GM18907 (cell line): ENCODE measurements around the gene EYA2.

Experiments
- ATAC-seq: cut with Tn5 transposase; IDR thresholded peaks from one replicate; pipeline ENCODE4 v1.9.1; 2021; ENCODE audit warnings: mild to moderate bottlenecking, moderate library complexity; ENCODE audit not compliant: unreplicated experiment

Gene EYA2

DNA sequence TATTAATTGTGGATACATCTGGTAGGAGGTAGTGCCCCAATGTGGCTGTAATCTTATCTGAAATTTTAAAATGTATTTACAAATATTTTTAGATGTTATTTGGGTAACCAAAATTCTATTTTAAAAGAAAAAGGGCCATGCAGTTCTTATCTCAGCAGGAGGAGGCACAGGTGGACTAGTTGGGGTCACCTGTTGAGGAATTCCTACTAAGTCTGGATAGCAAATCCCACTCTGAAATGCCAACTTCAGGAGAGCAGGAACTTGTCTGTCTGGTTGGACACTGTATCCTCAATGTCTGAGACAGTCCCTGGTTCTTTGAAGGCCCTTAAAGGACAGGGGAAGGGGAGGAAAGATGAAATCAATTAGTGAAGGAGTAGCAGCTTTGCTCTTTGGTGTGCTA, 82.6 kb downstream of the EYA2 start:
- no peak for ATAC-seq

DNA sequence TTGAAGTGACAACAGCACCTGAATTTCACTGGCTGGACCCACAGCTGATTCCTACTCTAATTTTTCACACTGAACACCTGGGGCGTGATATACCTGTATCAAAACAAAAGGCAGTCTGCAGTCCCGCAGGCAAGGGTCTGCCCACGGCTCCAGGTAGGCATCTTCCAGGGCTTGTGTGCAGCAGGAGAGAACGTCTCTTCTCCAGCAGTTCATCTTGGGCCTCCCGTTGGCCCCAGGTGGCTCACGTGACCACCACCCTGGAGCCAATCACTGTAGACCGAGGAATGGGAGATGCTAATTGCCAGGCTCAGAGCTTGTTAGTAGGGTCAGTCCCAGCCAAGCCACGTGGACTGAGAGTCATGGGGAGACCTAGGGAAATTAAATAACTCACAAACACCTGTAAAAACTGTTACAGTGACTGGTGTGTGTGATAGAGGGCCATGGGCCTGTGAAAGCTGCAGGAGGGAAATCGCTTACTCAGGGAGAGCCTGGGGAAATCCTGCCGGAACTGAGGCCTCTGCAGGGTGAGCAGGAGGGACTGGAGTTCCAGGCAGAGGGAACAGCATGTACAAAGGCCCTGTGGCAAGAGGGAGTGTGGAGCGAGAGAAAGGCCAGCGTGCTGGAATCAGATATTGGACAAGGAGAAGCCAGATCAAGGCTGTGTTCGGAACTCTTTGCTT, 83.4 kb downstream of the EYA2 start:
- no peak for ATAC-seq

DNA sequence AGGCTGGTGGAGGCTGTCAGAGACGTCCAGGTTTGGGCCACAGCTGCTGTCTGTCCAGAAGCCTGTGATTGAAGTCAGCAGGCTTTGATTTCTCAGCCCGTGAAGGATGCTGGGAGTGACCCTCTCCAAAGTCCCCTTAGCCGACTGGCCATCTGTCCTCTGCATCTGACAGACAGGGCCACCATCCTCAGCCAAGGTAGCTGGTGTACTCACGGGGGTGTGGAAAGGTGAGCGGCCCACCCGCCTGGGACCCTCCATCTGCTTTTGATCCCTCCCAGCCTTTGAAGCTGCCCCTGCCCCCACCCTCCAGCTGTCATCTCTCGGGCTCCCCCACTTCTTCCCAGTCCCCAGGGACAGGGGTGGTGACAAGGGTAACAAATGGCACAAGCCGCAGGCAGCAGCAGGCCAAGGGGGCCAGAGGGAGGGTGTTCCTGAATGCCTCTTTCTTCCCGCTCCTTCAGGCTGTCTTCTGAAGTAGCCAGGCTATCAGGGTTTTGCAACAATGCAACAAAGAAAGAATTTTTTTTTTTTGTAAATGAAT, 84.4 kb downstream of the EYA2 start:
- ATAC-seq: no peak

DNA sequence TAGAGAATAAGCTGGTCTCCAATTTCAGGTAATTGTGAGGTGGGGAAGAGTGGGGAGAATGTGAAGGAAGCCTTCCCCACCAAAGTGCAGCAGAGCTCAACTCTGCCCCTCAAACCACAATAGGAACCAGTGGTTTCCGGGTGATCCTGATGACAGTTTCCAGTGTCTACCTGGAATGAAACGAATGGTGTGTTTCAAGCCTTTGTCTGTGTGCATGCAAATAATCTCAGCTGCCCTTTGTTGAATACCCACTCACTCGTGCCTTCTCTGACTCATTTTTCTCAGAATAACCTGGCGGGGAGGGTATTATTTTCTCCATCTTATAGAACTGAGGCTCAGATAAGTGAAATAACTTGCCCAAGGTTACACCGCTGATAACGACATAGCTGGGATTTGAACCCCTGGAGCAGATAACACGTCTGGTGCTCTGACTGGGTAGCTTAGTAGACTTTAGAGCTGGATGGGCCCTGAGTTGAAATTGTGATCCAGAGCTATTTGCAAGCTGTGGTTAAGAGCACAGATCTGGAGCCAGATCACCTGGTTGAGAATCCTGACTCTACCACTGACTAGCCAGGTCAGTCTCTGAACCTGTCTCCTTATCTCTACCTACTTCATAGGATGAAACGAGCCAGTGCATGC, 85.1 kb downstream of the EYA2 start:
- no peak for ATAC-seq

DNA sequence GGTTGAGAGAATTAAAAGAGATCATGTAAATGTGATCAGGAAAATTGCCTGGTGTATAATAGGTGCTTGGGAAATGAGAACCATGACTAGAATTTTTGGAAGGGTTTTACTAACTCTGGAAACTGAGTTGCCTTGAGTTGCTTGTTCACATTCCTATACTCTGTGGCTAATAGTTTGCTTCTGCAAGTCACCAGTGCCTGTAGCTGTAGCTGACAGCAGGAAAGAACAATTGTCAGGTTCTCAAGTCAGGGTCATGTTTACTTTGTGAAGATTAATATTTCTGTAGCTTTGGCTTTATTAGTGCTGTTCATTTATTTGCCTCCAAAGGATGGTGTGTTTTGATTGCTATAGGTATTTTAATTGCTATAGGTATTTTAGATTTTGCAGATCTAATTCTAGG, 86.5 kb downstream of the EYA2 start:
- no peak for ATAC-seq

DNA sequence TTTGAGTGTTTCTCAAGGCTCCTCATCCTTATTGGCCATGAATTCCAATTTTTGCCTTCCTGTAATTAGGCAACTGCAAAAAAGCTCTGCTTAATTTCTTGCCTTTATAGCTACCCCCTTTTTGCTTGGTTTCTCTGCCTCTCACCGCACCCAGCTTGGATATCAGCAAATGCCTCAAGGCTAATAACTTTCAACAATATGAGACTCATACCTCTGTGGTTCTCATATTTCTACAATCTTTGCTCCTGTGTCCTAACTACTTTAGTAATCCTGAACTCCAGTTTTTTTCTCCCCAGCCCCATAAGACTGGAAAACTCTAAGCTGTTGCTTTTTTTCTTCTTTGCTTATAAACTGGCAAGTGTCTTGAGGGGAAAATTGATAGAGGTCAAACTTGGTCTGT, 88.8 kb downstream of the EYA2 start:
- ATAC-seq: no peak

DNA sequence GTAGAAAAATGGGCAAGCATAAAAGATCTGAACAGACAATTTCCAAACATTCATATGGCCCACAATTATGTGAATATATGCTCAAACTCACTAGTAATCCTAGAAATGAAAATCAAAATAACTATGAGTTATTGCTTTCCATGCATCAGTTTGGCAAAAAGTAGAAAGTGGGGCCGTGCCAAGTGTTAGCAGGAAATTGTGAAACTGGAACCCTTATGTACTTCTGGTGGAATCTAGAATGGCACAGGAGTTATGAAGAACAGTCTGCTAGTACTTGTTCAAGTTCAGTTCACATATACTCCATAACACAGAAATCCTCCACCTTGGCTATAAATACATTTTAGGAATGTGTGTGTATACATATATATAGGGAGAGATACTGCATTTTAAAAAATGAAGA, 89.8 kb downstream of the EYA2 start:
- no peak for ATAC-seq

DNA sequence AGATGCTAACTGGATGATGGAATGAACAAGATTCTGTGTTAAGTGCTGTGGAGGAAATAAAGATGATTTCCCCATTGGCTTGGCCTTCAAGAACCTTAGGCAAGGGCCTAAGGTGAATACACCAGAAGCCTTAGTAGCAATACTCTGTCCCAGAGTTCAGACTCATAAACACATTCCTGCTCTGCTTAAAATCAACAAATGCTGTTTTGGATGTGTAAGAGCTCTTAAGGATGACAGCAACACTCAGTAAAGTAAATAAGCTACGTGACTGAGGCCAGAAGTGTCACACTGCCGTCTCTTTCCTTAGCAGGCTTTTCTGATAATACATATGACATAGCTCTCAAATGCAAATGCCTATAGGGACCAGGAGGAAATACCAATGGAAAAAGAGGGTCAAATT, 90.6 kb downstream of the EYA2 start:
- ATAC-seq: no peak

DNA sequence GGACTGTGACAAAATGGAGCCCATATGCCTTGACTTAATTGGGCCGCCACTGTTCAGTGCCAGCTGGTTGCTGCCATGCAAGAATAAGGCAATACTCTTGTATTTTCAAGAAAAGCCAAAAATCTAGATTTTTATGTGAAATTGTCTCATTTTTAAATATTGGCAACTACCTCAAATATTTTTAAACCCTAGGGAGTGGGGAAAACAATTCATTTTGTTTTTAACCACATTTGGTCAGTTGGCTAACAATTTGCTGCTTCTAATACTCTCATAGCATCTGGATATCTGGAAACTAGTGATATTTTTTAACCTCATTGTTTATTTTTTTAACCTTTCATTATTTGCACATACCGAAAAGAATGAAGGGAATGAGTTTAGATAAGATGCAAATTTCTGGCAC, 91.0 kb downstream of the EYA2 start:
- no peak for ATAC-seq

DNA sequence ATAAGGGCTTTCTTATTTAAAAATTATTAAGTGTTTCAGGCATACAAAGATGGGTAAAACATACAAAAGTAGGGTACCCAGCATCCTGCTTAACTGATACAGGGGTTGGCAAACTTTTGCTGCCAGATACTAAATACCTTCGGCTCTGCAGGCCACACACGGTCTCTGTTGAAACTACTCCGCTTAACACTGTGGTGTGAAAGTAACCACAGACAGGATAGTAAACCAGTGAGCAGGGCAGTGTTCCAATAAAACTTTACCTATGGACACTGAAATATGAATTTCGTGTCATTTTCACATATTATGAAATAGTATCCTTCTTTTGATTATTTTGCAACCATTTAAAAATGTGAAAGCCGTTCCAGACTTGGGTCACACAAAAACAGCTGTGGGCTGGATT, 92.4 kb downstream of the EYA2 start:
- ATAC-seq: no peak

DNA sequence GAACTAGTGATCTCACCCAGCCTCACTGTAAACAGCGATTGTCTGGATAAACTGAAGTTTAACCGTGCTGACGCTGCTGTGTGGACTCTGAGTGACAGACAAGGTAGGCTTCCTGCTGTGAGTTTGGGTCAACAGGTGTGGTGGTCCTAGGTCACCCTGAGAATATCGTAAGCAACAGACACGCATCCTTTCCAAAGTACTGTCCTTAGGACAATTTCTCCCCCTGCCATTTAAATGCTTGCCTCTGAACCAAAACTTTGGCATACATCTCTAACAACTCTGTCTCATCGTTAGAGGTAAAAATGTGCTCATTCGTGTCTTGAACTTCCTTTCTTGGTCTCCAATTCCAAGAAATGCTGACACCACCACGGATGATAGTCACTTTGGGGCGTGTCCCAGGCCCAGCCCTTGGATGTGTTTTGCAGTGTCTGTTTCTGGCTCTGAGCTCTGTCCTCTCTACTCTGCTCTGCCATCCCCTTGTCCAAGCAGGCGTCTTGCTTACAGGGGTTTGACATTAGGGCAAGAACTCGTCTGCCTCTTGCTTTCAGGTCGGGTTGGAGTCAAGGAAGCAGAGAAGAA, 95.5 kb downstream of the EYA2 start:
- no peak for ATAC-seq

DNA sequence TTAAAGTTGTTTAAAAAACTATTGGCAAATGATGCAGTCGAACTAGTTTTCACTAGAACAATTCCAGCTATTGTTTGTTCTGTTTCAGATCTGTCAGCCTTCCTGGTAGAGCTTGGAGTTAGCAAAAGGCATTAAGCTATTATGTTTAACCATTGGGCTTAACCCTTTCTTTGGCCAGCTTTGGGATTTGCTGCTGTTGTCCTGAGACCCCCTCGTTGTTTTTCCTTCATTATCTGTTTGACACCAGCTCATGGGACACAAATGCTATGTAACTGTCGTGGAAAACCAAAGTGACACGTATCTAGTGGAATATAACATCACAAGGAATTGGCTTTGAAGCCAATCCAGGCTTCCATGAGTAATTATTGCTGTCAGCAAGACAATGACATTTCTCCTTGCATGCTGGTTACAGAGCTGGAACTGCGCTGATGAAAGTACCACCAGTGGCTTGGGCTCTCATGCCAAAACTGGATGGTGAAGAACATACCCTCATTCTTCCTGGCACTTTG, 96.0 kb downstream of the EYA2 start:
- ATAC-seq: no peak

DNA sequence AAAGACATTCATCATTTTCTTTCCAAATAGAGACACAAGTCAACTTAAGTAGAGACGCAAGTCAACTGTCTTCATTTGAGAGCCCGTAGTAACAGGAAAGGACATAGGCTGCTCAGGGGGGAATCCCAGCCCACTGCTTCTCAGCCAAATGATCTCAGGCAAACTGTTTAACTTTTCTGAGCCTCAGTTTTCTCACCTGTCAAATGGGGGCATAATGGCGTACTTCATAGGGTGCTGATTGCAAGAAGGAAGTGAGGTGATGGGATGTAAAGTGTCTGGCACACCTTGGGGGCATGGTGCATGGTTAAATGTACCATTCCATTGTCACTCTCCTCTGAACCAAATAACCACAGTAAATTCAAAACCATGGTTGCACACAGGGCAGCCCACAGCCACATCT, 96.5 kb downstream of the EYA2 start:
- ATAC-seq: no peak

DNA sequence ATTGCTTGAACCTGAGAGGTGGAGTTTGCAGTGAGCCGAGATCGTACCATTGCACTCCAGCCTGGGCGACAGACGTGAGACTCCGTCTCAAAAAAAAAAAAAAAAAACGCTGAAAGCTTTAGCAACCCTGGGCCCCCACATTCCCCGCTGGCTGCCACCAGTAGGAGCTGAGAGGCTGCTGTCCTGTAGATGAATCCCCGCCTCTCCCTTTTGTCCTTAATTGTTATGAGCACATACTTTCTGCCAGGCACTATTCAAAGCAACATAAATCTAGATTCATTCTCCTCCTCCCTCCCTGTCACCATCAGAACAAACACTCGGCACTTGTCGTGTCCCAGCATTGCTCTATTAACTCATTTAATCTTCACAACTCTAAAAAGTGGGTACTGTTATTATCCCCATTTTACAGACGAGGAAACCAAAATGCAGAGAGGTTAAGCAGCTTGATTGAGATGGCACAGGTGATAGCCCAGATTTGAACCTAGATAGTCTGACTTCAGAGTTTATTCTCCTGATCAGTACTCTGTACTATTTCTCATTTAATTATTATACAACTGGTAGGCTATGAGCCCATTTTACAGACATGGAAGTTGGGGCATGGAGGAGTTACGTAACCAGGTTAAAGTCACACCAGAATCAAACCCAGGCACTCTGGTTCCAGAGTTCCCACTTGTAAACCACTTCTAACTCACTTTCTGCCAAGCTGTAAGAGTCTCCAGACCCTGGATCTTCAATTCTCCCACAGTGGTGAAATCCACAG, 97.4 kb downstream of the EYA2 start:
- no peak for ATAC-seq

DNA sequence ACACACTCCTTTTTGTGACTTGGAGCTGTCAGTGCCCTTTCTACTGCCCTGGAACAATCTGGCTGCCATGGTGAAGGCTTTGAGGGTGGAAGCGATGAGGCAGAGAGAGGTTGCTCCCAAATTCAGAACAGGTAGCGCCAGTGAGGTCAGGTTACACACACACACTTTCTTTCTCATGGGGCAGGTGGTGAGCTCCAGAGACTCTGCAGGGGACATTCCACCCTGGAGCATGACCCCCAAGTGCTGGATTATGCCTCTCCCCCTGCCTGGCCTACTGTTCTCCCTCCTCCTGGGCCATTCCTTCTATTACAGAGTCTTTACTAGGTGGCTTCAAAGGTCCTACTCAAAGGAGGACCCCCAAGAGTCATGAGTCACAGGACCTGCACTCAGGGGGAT, 98.0 kb downstream of the EYA2 start:
- ATAC-seq: no peak

DNA sequence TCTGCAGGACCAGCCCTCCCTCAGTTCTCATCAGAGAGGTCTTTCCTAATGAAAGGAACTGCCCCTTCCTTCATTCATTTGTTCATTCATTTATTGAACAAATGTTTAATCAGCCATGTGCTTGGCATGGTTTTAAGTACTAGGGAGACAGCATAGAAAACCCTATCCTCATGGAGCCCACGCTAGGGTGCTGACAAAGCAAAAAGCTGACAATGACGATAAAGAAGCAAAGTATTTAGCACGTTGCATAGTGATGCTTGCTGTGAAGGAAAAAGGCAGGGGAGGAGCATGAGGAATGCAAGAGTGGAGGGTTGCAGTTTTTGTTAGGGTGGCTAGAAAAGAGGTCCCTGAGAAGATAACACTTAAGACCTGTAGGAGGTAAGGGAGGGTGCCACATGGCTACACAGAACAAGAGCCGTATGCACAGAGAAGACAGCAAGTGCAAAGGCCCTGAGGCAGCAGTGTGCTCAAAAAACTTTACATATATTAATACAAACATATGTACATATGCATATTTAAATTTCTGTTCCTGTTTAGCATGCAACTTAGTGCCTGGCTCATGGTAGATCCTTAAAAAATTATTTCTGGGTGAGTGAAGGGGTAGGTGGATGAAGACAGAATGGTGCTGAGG, 98.9 kb downstream of the EYA2 start:
- no peak for ATAC-seq

DNA sequence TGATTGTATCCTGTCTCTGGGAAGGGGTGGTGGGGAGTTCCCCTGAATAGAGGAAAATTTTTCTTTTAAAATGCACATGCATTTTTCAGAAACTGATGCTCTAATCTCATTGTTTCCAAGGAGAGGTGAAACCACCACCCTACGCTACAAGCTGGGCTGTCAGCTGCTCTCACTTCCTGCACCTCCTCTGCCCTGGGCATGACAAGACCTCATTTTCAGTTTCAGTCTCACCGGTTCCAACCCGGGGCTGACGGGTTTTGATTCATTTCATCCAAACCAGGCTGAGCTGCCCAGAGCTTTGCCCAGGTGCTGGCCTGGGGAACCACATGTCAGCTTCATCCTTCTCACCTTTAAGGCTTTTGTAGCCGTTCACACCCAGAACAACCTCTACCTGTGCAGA, 99.7 kb downstream of the EYA2 start:
- ATAC-seq: peak; percentile 93

DNA sequence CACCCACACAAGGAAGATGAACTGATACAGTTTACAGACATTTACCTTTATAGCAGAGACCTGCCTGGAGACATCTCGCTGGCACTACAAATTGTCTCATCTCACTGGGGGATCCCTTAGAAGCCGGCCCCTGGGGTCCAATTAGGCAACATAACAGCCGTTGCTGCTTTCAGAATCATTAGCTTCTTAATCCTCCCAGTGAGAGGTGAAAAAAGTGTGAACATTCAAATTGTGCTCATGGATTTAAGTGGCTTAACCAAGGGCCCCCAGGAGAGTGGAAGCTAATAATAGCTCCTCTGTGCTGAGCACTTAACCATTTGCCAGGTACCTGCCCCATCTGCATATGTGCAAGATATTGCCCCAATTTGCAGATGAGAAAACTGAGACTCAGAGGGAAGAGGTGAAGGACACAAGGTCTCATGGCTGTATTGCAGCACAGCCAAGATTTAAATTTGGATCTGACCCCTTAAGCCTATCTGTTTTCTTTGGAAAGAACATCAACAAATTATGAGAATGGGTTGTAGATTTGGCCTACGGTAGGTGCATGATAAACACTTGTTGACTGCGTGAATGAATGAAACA, 101.0 kb downstream of the EYA2 start:
- no peak for ATAC-seq

DNA sequence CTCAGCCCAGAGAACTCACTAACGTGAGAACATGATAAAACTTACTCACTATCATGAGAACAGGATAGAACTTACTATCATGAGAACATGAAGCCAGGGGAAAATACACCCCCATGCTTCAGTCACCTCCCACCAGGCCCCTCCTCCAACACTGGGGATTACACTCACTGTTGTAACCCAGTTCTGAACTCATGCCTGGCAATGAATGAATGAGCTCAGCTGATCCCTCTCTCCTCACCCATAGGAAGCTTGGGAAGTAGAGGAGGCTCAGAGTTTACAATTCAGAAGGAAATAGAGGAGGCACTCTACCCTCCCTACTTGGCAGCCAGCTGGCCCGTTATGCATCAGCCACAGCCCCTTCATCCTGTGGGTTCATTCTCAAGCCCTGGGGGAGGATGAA, 102.5 kb downstream of the EYA2 start:
- no peak for ATAC-seq

DNA sequence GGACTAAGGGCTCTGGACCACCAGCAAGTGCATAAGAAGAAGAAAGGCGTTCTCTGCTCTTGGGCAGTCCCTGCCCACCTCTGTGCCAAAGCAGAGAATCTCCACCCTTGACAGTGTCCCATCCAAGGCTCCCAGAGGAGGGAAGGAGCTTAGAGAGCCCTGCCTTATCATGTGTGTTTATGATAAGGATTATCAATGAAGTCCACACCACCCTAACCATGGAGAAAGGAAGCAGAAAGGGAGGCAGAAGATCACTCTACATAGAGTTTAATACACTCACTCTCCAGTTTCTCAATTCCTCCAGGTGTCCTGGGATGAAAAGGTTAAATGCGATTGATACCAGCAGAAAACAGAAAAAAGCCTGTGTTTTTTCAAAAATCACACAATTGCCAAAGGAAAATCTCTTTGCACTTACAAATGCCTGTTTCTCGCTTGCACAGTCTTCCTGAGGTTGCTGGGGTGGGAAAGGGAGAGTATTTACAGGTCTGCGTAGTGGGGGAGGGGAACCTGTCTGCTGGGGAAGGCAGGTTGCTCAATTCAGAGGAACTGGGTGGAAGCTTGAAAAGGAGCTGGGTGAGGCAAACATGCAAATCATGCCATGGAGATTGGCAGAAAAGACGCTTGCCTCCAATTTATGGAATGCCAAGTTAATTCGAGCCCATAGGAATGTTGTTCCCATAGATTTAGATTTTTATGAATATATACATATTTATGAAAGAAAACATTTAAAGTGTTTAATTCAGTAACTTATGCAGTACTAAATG, 104.0 kb downstream of the EYA2 start:
- ATAC-seq: no peak
